Adrenal gland (tissue), 12 donors: ENCODE results near the gene TEX52. TPM values are rescaled to one million over a fixed set of nuclear protein-coding genes. Genes with fewer than 3 reads are reported as not detected.

ENCODE experiments used
- DNase-seq, 7 donors: peaks; one replicate each; pipeline ENCODE4 v3.0.0-alpha.2; 2019 to 2020
- H3K27ac ChIP-seq, 5 donors: fragments of 200-600 bp; sonication (generic) in 4 of 5; 1 replicate in 3 of 5; 2 replicates in 2 of 5; pipeline versions ENCODE4 v1.5.1 to v1.8.0; 2016 to 2020; ENCODE audit warnings: mild to moderate bottlenecking in 1 of 5
- H3K27me3 ChIP-seq: fragments of 200-600 bp; 2 replicates; pipeline ENCODE4 v1.8.0; 2021
- H3K36me3 ChIP-seq, 2 donors: fragments of 200-600 bp; replicated peaks in 1 of 2; 1 replicate in 1 of 2; 2 replicates in 1 of 2; pipeline versions ENCODE4 v1.5.1 to v1.8.0; 2018 to 2022
- H3K4me1 ChIP-seq, 2 donors: fragments of 200-600 bp; replicated peaks in 1 of 2; 1 replicate in 1 of 2; 2 replicates in 1 of 2; pipeline versions ENCODE4 v1.5.1 to v1.8.0; 2018 to 2021
- H3K4me3 ChIP-seq, 4 donors: fragments of 200-600 bp; sonication (generic) in 3 of 4; one replicate each; pipeline ENCODE4 v1.5.1; 2016 to 2018
- H3K9me3 ChIP-seq, 3 donors: fragments of 200-600 bp; sonication (generic) in 1 of 3; replicated peaks in 1 of 3; 1 replicate in 2 of 3; 2 replicates in 1 of 3; pipeline versions ENCODE4 v1.5.1 to v1.8.0; 2016 to 2021
- CTCF ChIP-seq, 6 experiments: fragments of 450-650 bp in 4 of 6; fragments of 200-600 bp in 2 of 6; sonication (generic) in 1 of 6; IDR thresholded peaks; 1 replicate in 5 of 6; 2 replicates in 1 of 6; pipeline versions ENCODE4 v1.5.1 to v1.8.0; 2016 to 2021; ENCODE audit warnings: antibody characterized with exemption in 6 of 6, mild to moderate bottlenecking in 2 of 6, moderate library complexity in 1 of 6
- POLR2A ChIP-seq, 2 donors: fragments of 450-650 bp; IDR thresholded peaks; one replicate each; pipeline ENCODE4 v1.6.1; 2017; ENCODE audit warnings: antibody characterized with exemption in 2 of 2, mild to moderate bottlenecking in 2 of 2, moderate library complexity in 1 of 2
- WGBS, 4 donors: extraction: QIAGEN DNeasy Blood & Tissue Kit in 2 of 4; methylation state at CpG; one replicate each; pipeline versions ENCODE4 v1.1.5 to v1.1.7; 2013 to 2017; 5-methylcytosine and 5-hydroxymethylcytosine counted together
- intact Hi-C, 2 donors: fragments of 100-400 bp; cut with DNase I; formaldehyde crosslinking; loops; one replicate each; pipeline versions ENCODE4 v1.14.1 to v1.15.0; 2022 to 2023
- polyA plus RNA-seq, 3 donors: library from polyadenylated mRNA; stranded (reverse); fragments of 200-250 nt in 2 of 3; fragments of 350-450 nt in 1 of 3; fragmentation: Illumina TruSeq in 1 of 3; extraction: RNeasy Lipid Tissue Mini Kit (QIAGEN cat#74804) in 1 of 3; gene quantifications; one replicate each; pipeline ENCODE4 v1.2.3, GENCODE V29; 2013 to 2014
- total RNA-seq, 9 donors: library from RNA; depleted of rRNA in 4 of 9; stranded (reverse); fragments of >200 nt in 4 of 9; fragments of 120-200 nt in 1 of 9; fragmentation: NEBNext Ultra II Directional in 1 of 9; extraction: Animal tissue kit (Norgen Biotek cat#: 25700) in 1 of 9; gene quantifications; one replicate each; pipeline versions ENCODE4 v1.1.0 to v1.2.4, GENCODE V29; 2013 to 2023
- donor health status: healthy with polysubstance abuse.
- donor health status: Bipolar disorder and iron deficiency.
- donor health status: DM: yes; HTN: yes; CAD: no.
- donor health status: DM: no; HTN: no; CAD: no.
- donor health status: DM: no; HTN: no; CAD: no.
- donor health status: DM: yes; HTN: yes; CAD: no.

The TEX52 gene
- total and polyA plus RNA-seq, 12 donors: not detected

GRCh38 chr12:2824541-2824940 lies 32.3 kb downstream of the TEX52 start:
- Histone ChIP-seq H3K36me3 (peaks cover 0 to 95% of the 10 kb centered on the region in 2 donors), H3K27ac (no peak overlapping the region), H3K9me3 (no peaks in the 10 kb centered on the region), H3K4me3 (no peak overlapping the region), H3K27me3 (no peaks in the 10 kb centered on the region), H3K4me1 (no peaks in the 10 kb centered on the region)
- DNase-seq: no peak
- intact Hi-C loops: no loop called here
- 76 to 89% (median 82%) methylated on average over 6 of the region's 6 CpGs for WGBS, 4 donors
- TF ChIP-seq POLR2A (IDR thresholded peaks at IDR 0.05) (no peak), CTCF (IDR thresholded peaks at IDR 0.05) (no peak)

- intact Hi-C loops: no loop called here
These were observed 33.4 kb downstream of the TEX52 start for GRCh38 chr12:2823483-2823882.

GRCh38 chr12:2820432-2820831 lies 36.4 kb downstream of the TEX52 start:
- peaks cover 0 to 78% of the 10 kb centered on the region in 2 donors for H3K36me3 ChIP-seq
- DNase-seq: no peak
- TF ChIP-seq CTCF (IDR thresholded peaks at IDR 0.05) (no peak), POLR2A (IDR thresholded peaks at IDR 0.05) (no peak)
- H3K9me3 ChIP-seq: no peaks in the 10 kb centered on the region
- intact Hi-C loops: no loop called here
- WGBS, 4 donors: 82 to 88% (median 83%) methylated on average over 3 to 9 of the region's 9 CpGs
- no peaks in the 10 kb centered on the region for H3K27me3 ChIP-seq
- H3K4me1 ChIP-seq: no peaks in the 10 kb centered on the region
- no peak overlapping the region for H3K27ac ChIP-seq
- no peak overlapping the region for H3K4me3 ChIP-seq

More at GRCh38 chr12:2823483-2823882, 33.4 kb downstream of the TEX52 start:
- DNase-seq: no peak
- peaks cover 0 to 100% of the 10 kb centered on the region in 2 donors for H3K36me3 ChIP-seq
- H3K4me3 ChIP-seq: no peak overlapping the region
- H3K4me1 ChIP-seq: no peaks in the 10 kb centered on the region
- no peak overlapping the region for H3K27ac ChIP-seq
- no peaks in the 10 kb centered on the region for H3K27me3 ChIP-seq
- H3K9me3 ChIP-seq: no peaks in the 10 kb centered on the region
- WGBS, 4 donors: 71 to 75% (median 74%) methylated on average over 7 of the region's 7 CpGs
- no peak for TF ChIP-seq POLR2A (IDR thresholded peaks at IDR 0.05)
- TF ChIP-seq CTCF (IDR thresholded peaks at IDR 0.05): no peak

- H3K36me3 ChIP-seq: peaks cover 0 to 72% of the 10 kb centered on the region in 2 donors
- H3K27ac ChIP-seq: no peak overlapping the region
- 93 to 95% (median 95%) methylated on average over 15 of the region's 15 CpGs for whole genome bisulfite sequencing, 4 donors
- TF ChIP-seq CTCF (IDR thresholded peaks at IDR 0.05) (no peak), POLR2A (IDR thresholded peaks at IDR 0.05) (no peak)
- H3K4me1 ChIP-seq: no peaks in the 10 kb centered on the region
- no peaks in the 10 kb centered on the region for H3K9me3 ChIP-seq
- intact Hi-C loops: no loop called here
- no peak for DNase-seq
- no peak overlapping the region for H3K4me3 ChIP-seq
- H3K27me3 ChIP-seq: no peaks in the 10 kb centered on the region
These were observed 37.0 kb downstream of the TEX52 start for GRCh38 chr12:2819810-2820209.
